AG04449 (cell line): ENCODE data around the gene CDH13.

Source experiments
- CTCF ChIA-PET: fragments of 350-600 bp; formaldehyde crosslinking; extraction: SDS; loops from one replicate; lab custom pipeline; 2021; ENCODE audit warnings: antibody characterized with exemption; lab: Yijun Ruan, JAX
- POLR2A ChIA-PET: fragments of 400-600, 350-600 bp; formaldehyde crosslinking; extraction: SDS; loops from one replicate; lab custom pipeline; 2020; ENCODE audit warnings: antibody characterized with exemption, inconsistent platforms; lab: Yijun Ruan, JAX
- DNase-seq: peaks from one replicate; pipeline ENCODE4 v3.0.0-alpha.2; 2010; ENCODE audit warnings: low read depth, low spot score
- H3K4me3 ChIP-seq: 2 replicates; pipeline ENCODE4 v1.5.1; 2011; ENCODE audit warnings: low read depth, mild to moderate bottlenecking, control low read depth, low read length
- TF ChIP-seq, protein P1 (sequence below): IDR thresholded peaks from one replicate; pipeline ENCODE4 v1.5.1; 2011; ENCODE audit warnings: mild to moderate bottlenecking, moderate library complexity, low read length, control low read depth, inconsistent platforms; ENCODE audit not compliant: insufficient read depth; ENCODE audit errors: missing control alignments

CDH13 gene

DNA sequence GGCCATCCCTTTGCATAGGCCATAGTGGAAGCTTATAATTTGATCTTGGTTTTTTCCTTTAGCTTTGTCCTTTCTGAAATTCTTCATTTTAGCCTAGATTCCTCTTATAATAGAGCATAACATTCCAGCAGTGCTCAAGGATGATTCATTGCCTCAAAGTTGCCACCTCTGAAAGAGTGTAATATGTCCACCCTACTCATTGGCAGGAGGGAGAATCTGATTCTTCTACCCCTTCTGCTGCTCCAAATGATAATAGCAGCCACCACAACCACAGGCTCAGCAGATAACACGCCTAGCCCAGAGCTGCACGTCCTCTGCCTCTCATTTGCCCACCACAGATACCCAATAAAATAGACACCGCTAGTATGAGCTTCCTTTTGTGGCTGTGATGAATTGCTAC, 843.6 kb downstream of the CDH13 start:
- TF ChIP-seq, protein P1, sequence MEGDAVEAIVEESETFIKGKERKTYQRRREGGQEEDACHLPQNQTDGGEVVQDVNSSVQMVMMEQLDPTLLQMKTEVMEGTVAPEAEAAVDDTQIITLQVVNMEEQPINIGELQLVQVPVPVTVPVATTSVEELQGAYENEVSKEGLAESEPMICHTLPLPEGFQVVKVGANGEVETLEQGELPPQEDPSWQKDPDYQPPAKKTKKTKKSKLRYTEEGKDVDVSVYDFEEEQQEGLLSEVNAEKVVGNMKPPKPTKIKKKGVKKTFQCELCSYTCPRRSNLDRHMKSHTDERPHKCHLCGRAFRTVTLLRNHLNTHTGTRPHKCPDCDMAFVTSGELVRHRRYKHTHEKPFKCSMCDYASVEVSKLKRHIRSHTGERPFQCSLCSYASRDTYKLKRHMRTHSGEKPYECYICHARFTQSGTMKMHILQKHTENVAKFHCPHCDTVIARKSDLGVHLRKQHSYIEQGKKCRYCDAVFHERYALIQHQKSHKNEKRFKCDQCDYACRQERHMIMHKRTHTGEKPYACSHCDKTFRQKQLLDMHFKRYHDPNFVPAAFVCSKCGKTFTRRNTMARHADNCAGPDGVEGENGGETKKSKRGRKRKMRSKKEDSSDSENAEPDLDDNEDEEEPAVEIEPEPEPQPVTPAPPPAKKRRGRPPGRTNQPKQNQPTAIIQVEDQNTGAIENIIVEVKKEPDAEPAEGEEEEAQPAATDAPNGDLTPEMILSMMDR = no peak
- POLR2A ChIA-PET = interaction anchor here (0.9 kb wide), 1 partner anchor 183 kb away, joined by 3 read pairs; no protein-coding TSS in a partner anchor
- H3K4me3 ChIP-seq = no peak overlapping the region
- CTCF ChIA-PET = interaction anchor here (1.0 to 2.4 kb wide), 4 partner anchors 9 to 355 kb away, joined by 4 to 10 read pairs (median 8); no protein-coding TSS in a partner anchor
- DNase-seq = peak; percentile 28

- ChIA-PET POLR2A (no interaction called here), CTCF (interaction anchor here (0.8 to 2.1 kb wide), 3 partner anchors 16 to 140 kb away, joined by 3 to 8 read pairs (median 3); no protein-coding TSS in a partner anchor)
- TF ChIP-seq, protein P1 = no peak
- no peak for DNase-seq
- no peak overlapping the region for H3K4me3 ChIP-seq
These were observed 846.2 kb downstream of the CDH13 start for GRCh38 chr16:83472776-83473501.

- DNase-seq = no peak
- H3K4me3 ChIP-seq = no peak overlapping the region
- ChIA-PET CTCF (interaction anchor here (0.9 to 2.1 kb wide), 3 partner anchors 15 to 1211 kb away, joined by 3 to 8 read pairs (median 4); no protein-coding TSS in a partner anchor), POLR2A (no interaction called here)
- TF ChIP-seq, protein P1 = no peak
These were observed 847.3 kb downstream of the CDH13 start for GRCh38 chr16:83473926-83474650.

- TF ChIP-seq, protein P1 = no peak
- no peak for DNase-seq
- no peak overlapping the region for H3K4me3 ChIP-seq
- CTCF ChIA-PET = interaction anchor here (1.2 kb wide), 1 partner anchor 1212 kb away, joined by 4 read pairs; no protein-coding TSS in a partner anchor
- POLR2A ChIA-PET = no interaction called here
These were observed 848.3 kb downstream of the CDH13 start for GRCh38 chr16:83475108-83475507.

DNA sequence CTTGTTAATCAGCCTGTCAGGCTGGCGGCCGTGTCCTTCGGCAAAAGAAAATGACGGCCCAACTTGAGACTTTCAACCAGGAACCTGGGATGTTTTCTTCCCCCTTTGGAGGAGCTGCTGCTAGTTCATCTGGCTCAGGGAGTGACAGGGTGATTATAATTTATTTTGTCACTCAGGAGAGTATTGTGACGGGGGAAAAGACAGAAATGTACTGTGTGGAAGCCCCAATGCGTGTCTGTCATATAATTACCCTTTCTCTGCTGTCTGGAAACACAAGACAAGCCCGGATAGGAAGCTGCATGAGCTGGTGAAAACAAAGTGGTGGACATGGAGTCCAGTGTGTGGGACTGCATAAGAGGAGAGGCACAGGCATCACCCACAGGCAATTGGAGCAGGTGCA, 854.8 kb downstream of the CDH13 start:
- POLR2A ChIA-PET = no interaction called here

More for the DNA sequence above, 854.8 kb downstream of the CDH13 start:
- CTCF ChIA-PET = no interaction called here
- H3K4me3 ChIP-seq = no peak overlapping the region
- TF ChIP-seq, protein P1 = no peak
- DNase-seq = no peak
